DOHH2 (cell line): ENCODE data around the gene UAP1L1.

ENCODE experiments used
- H3F3A ChIP-seq: fragments of 200-600 bp; sonication (generic), shearing (Covaris generic); 2 replicates; pipeline ENCODE4 v1.6.0; 2016; ENCODE audit warnings: antibody characterized with exemption, mild to moderate bottlenecking; ENCODE audit not compliant: control insufficient read depth, insufficient read depth
- H3K27ac ChIP-seq: fragments of 200-600 bp; sonication (generic); 2 replicates; pipeline ENCODE4 v1.5.1; 2014; ENCODE audit warnings: low read depth, mild to moderate bottlenecking, low read length, moderate library complexity
- H3K27me3 ChIP-seq: fragments of 200-600 bp; sonication (generic); 2 replicates; pipeline ENCODE4 v1.6.1; 2014; ENCODE audit warnings: mild to moderate bottlenecking, low read length, mixed read lengths; ENCODE audit not compliant: control insufficient read depth
- H3K36me3 ChIP-seq: fragments of 200-600 bp; sonication (generic); 2 replicates; pipeline ENCODE4 v1.6.1; 2014; ENCODE audit warnings: mild to moderate bottlenecking, low read length, moderate library complexity, mixed read lengths; ENCODE audit not compliant: control insufficient read depth
- H3K4me1 ChIP-seq: fragments of 200-600 bp; sonication (generic); 2 replicates; pipeline ENCODE4 v1.6.1; 2014; ENCODE audit warnings: mild to moderate bottlenecking, low read length, mixed read lengths; ENCODE audit not compliant: control insufficient read depth
- H3K4me2 ChIP-seq: fragments of 200-600 bp; sonication (generic); 2 replicates; pipeline ENCODE4 v1.6.0; 2014; ENCODE audit warnings: mild to moderate bottlenecking, low read length, moderate library complexity
- H3K4me3 ChIP-seq: fragments of 200-600 bp; sonication (generic); 2 replicates; pipeline ENCODE4 v1.5.1; 2014; ENCODE audit warnings: mild to moderate bottlenecking, low read length, mixed read lengths
- H3K79me2 ChIP-seq: fragments of 200-600 bp; sonication (generic); 2 replicates; pipeline ENCODE4 v1.6.1; 2014; ENCODE audit warnings: mild to moderate bottlenecking, low read length, mixed read lengths; ENCODE audit not compliant: control insufficient read depth
- H3K9me2 ChIP-seq: fragments of 200-600 bp; sonication (generic); replicated peaks from 2 replicates; pipeline ENCODE4 v1.6.1; 2014; ENCODE audit warnings: mild to moderate bottlenecking, low read length, mixed read lengths; ENCODE audit not compliant: control insufficient read depth
- H3K9me3 ChIP-seq: fragments of 200-600 bp; sonication (generic); 2 replicates; pipeline ENCODE4 v1.6.1; 2014; ENCODE audit warnings: antibody characterized with exemption, low read length, mixed read lengths; ENCODE audit not compliant: control insufficient read depth, insufficient read depth
- H4K20me1 ChIP-seq: fragments of 200-600 bp; sonication (generic); 2 replicates; pipeline ENCODE4 v1.6.0; 2014; ENCODE audit warnings: low read depth, mild to moderate bottlenecking, antibody characterized with exemption, low read length, moderate library complexity; ENCODE audit not compliant: control insufficient read depth, insufficient read depth
- EZH2phosphoT487 ChIP-seq: fragments of 200-600 bp; sonication (generic); IDR thresholded peaks from 2 replicates; pipeline ENCODE4 v1.6.1; 2017; ENCODE audit warnings: borderline replicate concordance, mild to moderate bottlenecking, antibody characterized with exemption, low read length, moderate library complexity, mixed read lengths
- TF ChIP-seq, protein P1 (sequence below): fragments of 200-600 bp; sonication (generic); IDR thresholded peaks from one replicate; pipeline ENCODE4 v1.5.1; 2014; ENCODE audit warnings: antibody characterized with exemption, mild to moderate bottlenecking, low read depth, low read length; ENCODE audit not compliant: poor library complexity, severe bottlenecking

The UAP1L1 gene

DNA sequence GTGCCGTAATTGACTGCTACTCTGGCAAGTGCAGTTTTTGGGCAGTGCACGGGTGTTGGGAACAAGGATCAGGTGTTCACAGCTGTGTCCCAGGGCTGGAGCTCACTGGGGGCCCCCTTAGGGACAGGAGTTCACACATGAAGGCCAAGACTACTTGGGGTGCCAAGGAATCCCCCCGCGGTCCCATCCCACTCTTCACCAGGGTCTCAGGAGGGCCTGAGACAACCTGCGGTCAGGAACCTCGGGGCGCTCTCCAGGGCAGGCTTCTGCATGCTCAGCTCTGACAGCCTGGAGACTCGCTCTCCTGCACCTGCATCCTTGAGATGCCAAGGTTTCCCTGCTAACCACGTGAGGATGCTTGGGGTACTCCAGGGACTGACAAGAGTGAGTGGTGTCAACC lies 7.2 kb downstream of the UAP1L1 start:
- Histone ChIP-seq H3K4me1 (peaks cover 22% of the 10 kb centered on the region), H3K27ac (no peak overlapping the region), H3K79me2 (peaks cover 17% of the 10 kb centered on the region), H4K20me1 (no peaks in the 10 kb centered on the region), H3K36me3 (peaks cover 39% of the 10 kb centered on the region), H3K27me3 (no peaks in the 10 kb centered on the region), H3K9me3 (no peaks in the 10 kb centered on the region), H3F3A (peaks cover 3% of the 10 kb centered on the region; the same call in 1 of the 2 replicates), H3K4me2 (no peak overlapping the region), H3K9me2 (no peaks in the 10 kb centered on the region), H3K4me3 (no peak overlapping the region)
- no peak for TF ChIP-seq EZH2phosphoT487
- TF ChIP-seq, protein P1, sequence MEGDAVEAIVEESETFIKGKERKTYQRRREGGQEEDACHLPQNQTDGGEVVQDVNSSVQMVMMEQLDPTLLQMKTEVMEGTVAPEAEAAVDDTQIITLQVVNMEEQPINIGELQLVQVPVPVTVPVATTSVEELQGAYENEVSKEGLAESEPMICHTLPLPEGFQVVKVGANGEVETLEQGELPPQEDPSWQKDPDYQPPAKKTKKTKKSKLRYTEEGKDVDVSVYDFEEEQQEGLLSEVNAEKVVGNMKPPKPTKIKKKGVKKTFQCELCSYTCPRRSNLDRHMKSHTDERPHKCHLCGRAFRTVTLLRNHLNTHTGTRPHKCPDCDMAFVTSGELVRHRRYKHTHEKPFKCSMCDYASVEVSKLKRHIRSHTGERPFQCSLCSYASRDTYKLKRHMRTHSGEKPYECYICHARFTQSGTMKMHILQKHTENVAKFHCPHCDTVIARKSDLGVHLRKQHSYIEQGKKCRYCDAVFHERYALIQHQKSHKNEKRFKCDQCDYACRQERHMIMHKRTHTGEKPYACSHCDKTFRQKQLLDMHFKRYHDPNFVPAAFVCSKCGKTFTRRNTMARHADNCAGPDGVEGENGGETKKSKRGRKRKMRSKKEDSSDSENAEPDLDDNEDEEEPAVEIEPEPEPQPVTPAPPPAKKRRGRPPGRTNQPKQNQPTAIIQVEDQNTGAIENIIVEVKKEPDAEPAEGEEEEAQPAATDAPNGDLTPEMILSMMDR, result no peak

DNA sequence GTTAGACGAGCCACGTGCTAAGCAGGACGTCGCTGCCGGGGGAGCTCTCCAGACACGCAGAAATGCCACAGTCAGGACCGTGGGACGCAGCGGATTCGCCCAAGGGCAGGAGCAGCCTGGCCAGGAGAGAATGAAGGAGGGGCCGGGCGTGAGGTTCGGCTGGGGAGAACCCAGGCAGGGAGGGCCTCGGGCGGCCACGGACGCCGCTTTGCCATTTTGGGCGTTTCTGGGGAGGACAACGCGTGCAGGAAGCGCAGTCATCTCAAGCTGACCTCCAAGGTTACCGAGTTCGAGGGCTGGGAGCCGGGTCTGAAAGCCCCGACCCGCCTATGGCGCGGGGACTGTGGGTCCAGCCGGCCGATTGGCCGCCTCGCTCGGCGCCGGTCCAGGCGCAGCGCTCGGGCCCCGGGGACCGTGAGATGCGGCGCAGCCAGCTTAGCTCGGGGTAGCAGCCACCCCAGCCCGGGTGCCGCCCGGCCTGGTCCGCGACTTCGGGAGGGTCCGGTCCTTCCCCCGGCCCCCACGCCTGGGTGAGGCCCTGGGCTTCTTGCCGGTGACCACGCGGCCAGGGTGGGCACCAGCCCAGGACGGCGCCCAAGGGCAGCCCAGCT lies 8.7 kb downstream of the UAP1L1 start:
- Histone ChIP-seq H3K4me2 (peak overlapping the region; percentile 99), H3K27ac (peak overlapping the region; percentile 57), H4K20me1 (no peaks in the 10 kb centered on the region), H3K27me3 (no peaks in the 10 kb centered on the region), H3K4me3 (peak overlapping the region; percentile 82), H3K4me1 (peaks cover 22% of the 10 kb centered on the region), H3K9me2 (no peaks in the 10 kb centered on the region), H3K36me3 (peaks cover 31% of the 10 kb centered on the region), H3K79me2 (peaks cover 17% of the 10 kb centered on the region), H3K9me3 (no peaks in the 10 kb centered on the region), H3F3A (peaks cover 3% of the 10 kb centered on the region; the same call in 1 of the 2 replicates)
- TF ChIP-seq EZH2phosphoT487, result no peak
- TF ChIP-seq, protein P1, result no peak

DNA sequence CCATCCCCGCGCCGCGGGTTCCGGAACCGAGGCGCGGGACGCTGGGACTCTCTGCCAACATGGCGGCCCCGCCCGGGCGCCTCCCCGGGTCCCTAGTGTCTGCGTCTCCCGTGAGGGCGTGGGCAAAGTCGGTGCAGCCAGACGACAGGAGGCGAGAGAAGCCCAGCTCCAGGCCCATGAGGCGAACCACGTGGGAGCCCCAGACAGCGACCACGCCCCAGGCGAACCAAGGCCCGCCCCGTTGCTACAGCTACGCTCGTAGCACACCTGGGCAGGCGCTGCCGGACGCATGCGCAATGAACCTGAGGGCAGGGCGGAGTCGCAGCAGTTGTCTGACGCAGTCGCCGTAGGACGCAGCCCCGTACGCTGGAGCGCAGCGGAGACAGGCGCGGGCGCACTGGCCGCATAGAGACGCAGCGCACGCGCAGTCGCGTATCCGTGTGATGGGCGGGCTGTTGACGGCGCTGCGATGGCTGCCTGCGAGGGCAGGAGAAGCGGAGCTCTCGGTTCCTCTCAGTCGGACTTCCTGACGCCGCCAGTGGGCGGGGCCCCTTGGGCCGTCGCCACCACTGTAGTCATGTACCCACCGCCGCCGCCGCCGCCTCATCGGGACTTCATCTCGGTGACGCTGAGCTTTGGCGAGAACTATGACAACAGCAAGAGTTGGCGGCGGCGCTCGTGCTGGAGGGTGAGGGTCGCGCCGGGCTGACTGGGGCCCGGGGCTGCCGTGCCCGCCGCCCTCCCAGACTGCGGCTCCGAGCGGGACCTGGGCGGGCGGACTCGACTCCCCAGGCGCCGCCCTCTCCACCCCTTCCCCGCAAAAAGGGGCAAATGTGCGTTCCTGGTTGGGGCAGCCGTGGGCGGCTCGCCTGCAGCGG lies 9.5 kb downstream of the UAP1L1 start, which contains the start of gene MAN1B1:
Gene MAN1B1 (plus strand): TSS at position 455 of the 878 bp plus-strand sequence. CDS start 15 bp downstream, at position 470.
- Histone ChIP-seq H3K27me3 (no peaks in the 10 kb centered on the region), H3K4me1 (peaks cover 22% of the 10 kb centered on the region)

More for the DNA sequence above, 9.5 kb downstream of the UAP1L1 start, which contains the start of gene MAN1B1:
- Histone ChIP-seq H3K4me3 (peak within 1 kb of the TSS; percentile 93), H3K36me3 (peaks cover 29% of the 10 kb centered on the region), H3K79me2 (peaks cover 17% of the 10 kb centered on the region), H4K20me1 (no peaks in the 10 kb centered on the region), H3K9me3 (no peaks in the 10 kb centered on the region), H3K4me2 (peak within 1 kb of the TSS; percentile 99), H3K27ac (peak within 1 kb of the TSS; percentile 58), H3K9me2 (no peaks in the 10 kb centered on the region), H3F3A (peaks cover 3% of the 10 kb centered on the region; the same call in 1 of the 2 replicates)
- TF ChIP-seq EZH2phosphoT487, result no peak
- TF ChIP-seq, protein P1, result no peak
